Measurements from ENCODE around the gene OR4B1. TPM values are rescaled to one million over a fixed set of nuclear protein-coding genes. Genes with fewer than 3 reads are reported as not detected.

Gene OR4B1
- total and polyA plus RNA-seq, 2 of the 8 experiments (the other 6 are each of a cell fraction or from before 2014, with no cell fraction given), result not detected

GRCh38 chr11:48193876-48194275 lies 22.7 kb upstream of the OR4B1 start:
- no peak for DNase-seq (ENCODE audit: low read depth in 1 of 2, low spot score in 2 of 2)
- H2AK5ac ChIP-seq (ENCODE audit: low read depth, low read length), result no peak overlapping the region
- FAIRE-seq, result no peak
- no peak overlapping the region for H3K56ac ChIP-seq (replicated peaks; ENCODE audit: insufficient read length, low read depth, low read length)
- POLR2A ChIA-PET (ENCODE audit: partially characterized antibody), result no interaction called here
- no peak overlapping the region for H3K18ac ChIP-seq (ENCODE audit: extremely low read depth, low read length)
- no peak overlapping the region for H2BK20ac ChIP-seq (ENCODE audit: low read length)
- H3K4me2 ChIP-seq (ENCODE audit: insufficient read depth in 1 of 2, low read depth in 2 of 2, low read length in 2 of 2), result no peak overlapping the region
- H2BK12ac ChIP-seq (ENCODE audit: low read depth, low read length), result no peak overlapping the region
- H4K5ac ChIP-seq (ENCODE audit: insufficient read length, low read depth, low read length), result no peak overlapping the region
- no peaks in the 10 kb centered on the region for H3K36me3 ChIP-seq (ENCODE audit: control insufficient read depth in 2 of 4, insufficient read depth in 4 of 4, low read length in 3 of 4)
- WGBS, 2 experiments (ENCODE audit: extremely low coverage in 1 of 2, insufficient coverage in 1 of 2, insufficient read length in 1 of 2, insufficient replicate concordance in 2 of 2, low coverage in 1 of 2, low lambda C conversion rate in 2 of 2, missing lambda C conversion rate in 1 of 2), result 78% methylated on average over 2 of the region's 2 CpGs; no CpG with 5 or more reads in 1 of the 2 experiments
- H3K23ac ChIP-seq (ENCODE audit: insufficient read length), result no peak overlapping the region
- H3K23me2 ChIP-seq (ENCODE audit: low read depth, low read length), result no peaks in the 10 kb centered on the region
- H3K9ac ChIP-seq (replicated peaks in 1 of 4; ENCODE audit: extremely low read depth in 1 of 4, low read depth in 3 of 4, low read length in 3 of 4), result no peak overlapping the region
- H3K4me1 ChIP-seq (replicated peaks in 1 of 4; ENCODE audit: control insufficient read depth in 3 of 4, insufficient read depth in 4 of 4, low read length in 3 of 4), result no peaks in the 10 kb centered on the region
- H3K4ac ChIP-seq (replicated peaks; ENCODE audit: insufficient read length, low read depth, low read length), result no peak overlapping the region
- H3K14ac ChIP-seq (ENCODE audit: insufficient read length), result no peak overlapping the region
- H3K79me2 ChIP-seq (ENCODE audit: control insufficient read depth in 1 of 2, insufficient read depth in 2 of 2, low read length in 2 of 2), result no peaks in the 10 kb centered on the region
- no peaks in the 10 kb centered on the region for H4K20me1 ChIP-seq (replicated peaks in 1 of 2; ENCODE audit: control insufficient read depth in 1 of 2, insufficient read depth in 2 of 2, low read length in 2 of 2)
- CTCF ChIA-PET (ENCODE audit: partially characterized antibody), result interaction anchor here (1.4 kb wide), 1 partner anchor 16 kb away, joined by 3 read pairs; no protein-coding TSS in a partner anchor
- peaks cover 38 to 62% of the 10 kb centered on the region in 2 experiments for H3K9me3 ChIP-seq (ENCODE audit: insufficient read depth in 2 of 2, low read depth in 1 of 2, low read length in 1 of 2)
- no peak overlapping the region for H2BK5ac ChIP-seq (ENCODE audit: low read depth, low read length)
- no peak overlapping the region for H2BK120ac ChIP-seq (replicated peaks; ENCODE audit: low read depth, low read length)
- H3K79me1 ChIP-seq (ENCODE audit: low read depth, low read length), result no peaks in the 10 kb centered on the region
- no peak overlapping the region for H3K4me3 ChIP-seq (ENCODE audit: extremely low read depth in 1 of 4, insufficient read depth in 2 of 4, low read depth in 3 of 4, low read length in 4 of 4)
- H2BK15ac ChIP-seq (ENCODE audit: low read length), result no peak overlapping the region
- no peak overlapping the region for H4K8ac ChIP-seq (ENCODE audit: extremely low read depth, insufficient read depth, low read length)
- H2AFZ ChIP-seq (ENCODE audit: low read length), result no peak overlapping the region
- H3K27me3 ChIP-seq (replicated peaks in 1 of 4; ENCODE audit: control insufficient read depth in 3 of 4, extremely low read depth in 1 of 4, insufficient read depth in 3 of 4, low read length in 3 of 4), result no peaks in the 10 kb centered on the region
- no peak overlapping the region for H3K27ac ChIP-seq (ENCODE audit: low read depth, low read length)
- H4K91ac ChIP-seq (replicated peaks; ENCODE audit: insufficient read length, low read length), result no peak overlapping the region
- TF ChIP-seq RFX5 (IDR thresholded peaks at IDR 0.05; ENCODE audit: borderline replicate concordance, low read depth, low read length), result no peak
- TF ChIP-seq KDM1A (IDR thresholded peaks at IDR 0.05; ENCODE audit: borderline replicate concordance, low read length), result no peak
- TF ChIP-seq SUZ12 (IDR thresholded peaks at IDR 0.05; ENCODE audit: low read length), result no peak
- TF ChIP-seq POU5F1 (IDR thresholded peaks at IDR 0.05; ENCODE audit: low read depth, low read length), result no peak
- TF ChIP-seq TAF1 (IDR thresholded peaks at IDR 0.05; ENCODE audit: low read depth, low read length), result no peak
- no peak for TF ChIP-seq EP300 (IDR thresholded peaks at IDR 0.05; ENCODE audit: borderline replicate concordance in 1 of 2, low read depth in 2 of 2, low read length in 2 of 2)
